Measurements from ENCODE around the gene CNIH4.

The CNIH4 gene

DNA sequence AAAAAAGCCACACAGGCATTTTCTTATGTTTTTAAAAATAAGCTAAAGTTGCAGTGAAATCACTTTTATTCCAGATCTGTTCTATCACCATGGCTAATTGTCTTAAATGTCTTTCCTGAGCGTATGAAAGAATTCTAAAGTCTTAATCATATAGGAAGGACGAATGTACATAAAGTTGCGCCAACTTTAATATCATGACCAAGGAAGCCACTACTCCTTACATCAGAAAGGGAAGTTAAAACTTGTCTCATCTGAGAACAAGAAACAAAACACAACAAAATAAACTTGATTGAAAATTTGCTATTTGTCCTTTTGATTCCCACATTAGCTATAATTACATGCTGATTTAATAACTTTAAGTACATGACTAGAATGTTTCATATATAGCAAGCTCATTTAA is 26.5 kb downstream of the CNIH4 start:
- Histone ChIP-seq H3K36me3 (ENCODE audit: control insufficient read depth, insufficient read depth, low read length) (peaks cover 5% of the 10 kb centered on the region), H3K9ac (ENCODE audit: low read length) (no peak overlapping the region), H3K27me3 (ENCODE audit: control insufficient read depth, insufficient read depth, low read length) (no peaks in the 10 kb centered on the region), H3K4me1 (ENCODE audit: control insufficient read depth, insufficient read depth, low read length) (no peaks in the 10 kb centered on the region), H3K9me3 (ENCODE audit: control insufficient read depth, low read length) (no peaks in the 10 kb centered on the region), H3K4me3 (ENCODE audit: low read length) (no peak overlapping the region)

DNA sequence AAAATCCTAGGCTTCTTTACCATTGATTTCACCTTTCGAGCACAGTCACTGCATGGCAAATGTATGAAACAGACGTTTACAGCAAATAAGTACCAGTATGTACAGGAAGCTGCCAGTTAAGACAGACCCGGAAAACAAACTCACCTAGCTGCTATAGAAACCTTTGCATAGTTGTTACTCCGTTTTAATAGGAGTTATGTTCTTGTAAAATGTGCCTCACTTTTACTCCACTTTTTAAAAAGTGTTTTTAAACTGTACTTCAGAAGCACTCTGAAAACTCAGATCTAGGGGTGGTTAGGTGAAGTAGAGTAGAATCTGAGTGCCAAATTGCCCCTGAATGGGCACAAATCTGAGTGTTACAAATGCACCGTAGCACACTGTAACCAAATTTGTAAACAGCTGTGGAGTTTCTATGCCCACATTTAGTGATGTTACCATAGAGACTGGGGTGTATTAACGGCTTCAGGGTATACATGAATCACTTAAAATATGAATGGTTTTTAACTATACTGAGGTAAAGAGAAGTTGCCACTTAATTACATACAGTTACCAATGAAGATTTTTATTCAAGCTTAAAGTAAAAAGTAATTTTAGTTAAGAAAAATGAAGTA is 30.7 kb downstream of the CNIH4 start:
- H3K9ac ChIP-seq (ENCODE audit: low read length), result no peak overlapping the region
- no peaks in the 10 kb centered on the region for H3K27me3 ChIP-seq (ENCODE audit: control insufficient read depth, insufficient read depth, low read length)
- H3K9me3 ChIP-seq (ENCODE audit: control insufficient read depth, low read length), result no peaks in the 10 kb centered on the region
- H3K36me3 ChIP-seq (ENCODE audit: control insufficient read depth, insufficient read depth, low read length), result no peaks in the 10 kb centered on the region
- H3K4me1 ChIP-seq (ENCODE audit: control insufficient read depth, insufficient read depth, low read length), result no peaks in the 10 kb centered on the region
- H3K4me3 ChIP-seq (ENCODE audit: low read length), result no peak overlapping the region

DNA sequence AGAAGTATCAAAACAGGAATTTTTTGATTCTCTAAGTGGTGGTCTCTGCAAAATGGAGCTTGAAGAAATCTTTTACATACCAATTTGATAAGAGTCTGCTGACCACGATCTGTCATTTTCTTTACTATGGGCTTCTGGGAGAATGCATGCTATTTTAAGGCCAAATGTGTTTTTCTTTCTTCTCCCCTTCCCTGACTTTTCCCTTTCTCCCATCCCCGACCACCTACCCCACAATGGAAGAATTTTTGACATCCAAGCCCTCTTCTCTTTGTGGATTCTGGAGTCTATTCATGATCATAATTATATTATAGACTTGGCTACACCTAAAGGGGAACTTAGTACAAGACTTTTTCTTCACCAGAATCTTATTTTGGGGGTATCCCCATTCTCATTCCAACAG is 31.3 kb downstream of the CNIH4 start:
- Histone ChIP-seq H3K4me1 (ENCODE audit: control insufficient read depth, insufficient read depth, low read length) (no peaks in the 10 kb centered on the region), H3K9me3 (ENCODE audit: control insufficient read depth, low read length) (no peaks in the 10 kb centered on the region), H3K36me3 (ENCODE audit: control insufficient read depth, insufficient read depth, low read length) (no peaks in the 10 kb centered on the region), H3K9ac (ENCODE audit: low read length) (no peak overlapping the region), H3K27me3 (ENCODE audit: control insufficient read depth, insufficient read depth, low read length) (no peaks in the 10 kb centered on the region), H3K4me3 (ENCODE audit: low read length) (no peak overlapping the region)

DNA sequence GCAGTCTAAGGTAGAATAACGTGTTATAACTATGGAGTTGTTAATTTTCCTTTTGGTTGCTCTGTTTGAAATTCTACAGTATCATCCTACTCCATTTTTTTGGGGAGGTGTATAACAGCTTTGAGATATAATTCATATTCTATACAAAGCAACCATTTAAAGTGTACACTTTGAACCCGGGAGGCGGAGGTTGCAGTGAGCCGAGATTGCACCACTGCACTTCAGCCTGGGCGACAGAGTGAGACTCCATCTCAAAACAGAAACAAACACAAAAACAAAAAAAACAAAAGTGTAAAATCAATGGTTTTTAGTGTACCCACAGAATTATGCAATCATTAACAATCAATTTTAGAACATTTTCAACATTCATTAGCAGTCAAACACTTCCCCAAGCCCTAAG is 33.8 kb downstream of the CNIH4 start:
- H3K27me3 ChIP-seq (ENCODE audit: control insufficient read depth, insufficient read depth, low read length), result no peaks in the 10 kb centered on the region
- H3K9ac ChIP-seq (ENCODE audit: low read length), result no peak overlapping the region
- no peaks in the 10 kb centered on the region for H3K36me3 ChIP-seq (ENCODE audit: control insufficient read depth, insufficient read depth, low read length)
- no peaks in the 10 kb centered on the region for H3K9me3 ChIP-seq (ENCODE audit: control insufficient read depth, low read length)
- no peaks in the 10 kb centered on the region for H3K4me1 ChIP-seq (ENCODE audit: control insufficient read depth, insufficient read depth, low read length)
- H3K4me3 ChIP-seq (ENCODE audit: low read length), result no peak overlapping the region

DNA sequence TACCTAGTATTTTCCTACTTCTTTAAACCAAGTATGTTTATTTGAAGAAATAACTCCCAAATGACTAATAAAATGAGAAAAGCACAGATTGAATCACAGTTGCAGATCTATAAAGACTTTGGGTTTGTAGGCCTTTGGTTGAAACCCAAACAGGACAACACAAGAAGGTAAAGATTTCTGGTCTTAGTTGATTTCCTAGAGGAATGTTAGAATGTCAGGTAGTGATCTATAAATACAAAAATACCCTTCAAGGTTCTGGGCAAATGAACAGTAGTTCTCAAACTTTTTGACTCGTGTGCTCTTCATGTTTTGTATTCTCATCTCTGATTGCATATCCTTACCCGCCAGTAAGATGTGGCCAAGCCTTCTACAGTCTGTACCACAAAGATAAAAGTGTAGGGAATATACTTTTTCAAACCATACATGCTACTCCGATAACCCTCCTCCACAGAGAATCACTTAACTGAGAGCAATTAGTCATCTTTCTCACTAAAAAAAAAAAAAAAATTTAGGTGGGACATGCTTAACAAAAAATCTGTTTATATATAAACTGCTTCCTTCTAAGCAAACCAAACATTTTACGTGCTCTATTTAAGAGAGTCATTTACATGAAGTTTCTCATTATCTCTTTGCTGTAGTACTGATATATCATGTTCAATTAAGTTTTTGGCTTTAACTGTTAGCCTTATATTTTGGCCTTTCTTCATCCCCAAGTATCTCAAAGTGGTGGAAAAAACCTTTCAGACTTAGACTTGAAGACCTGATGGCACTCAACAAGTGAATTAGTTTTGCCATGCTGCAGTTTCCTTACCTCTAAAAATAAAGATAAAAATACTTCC is 36.0 kb downstream of the CNIH4 start:
- H3K9me3 ChIP-seq (ENCODE audit: control insufficient read depth, low read length), result no peaks in the 10 kb centered on the region
- H3K4me3 ChIP-seq (ENCODE audit: low read length), result no peak overlapping the region
- H3K4me1 ChIP-seq (ENCODE audit: control insufficient read depth, insufficient read depth, low read length), result no peaks in the 10 kb centered on the region
- no peak overlapping the region for H3K9ac ChIP-seq (ENCODE audit: low read length)
- no peaks in the 10 kb centered on the region for H3K27me3 ChIP-seq (ENCODE audit: control insufficient read depth, insufficient read depth, low read length)
- H3K36me3 ChIP-seq (ENCODE audit: control insufficient read depth, insufficient read depth, low read length), result no peaks in the 10 kb centered on the region

DNA sequence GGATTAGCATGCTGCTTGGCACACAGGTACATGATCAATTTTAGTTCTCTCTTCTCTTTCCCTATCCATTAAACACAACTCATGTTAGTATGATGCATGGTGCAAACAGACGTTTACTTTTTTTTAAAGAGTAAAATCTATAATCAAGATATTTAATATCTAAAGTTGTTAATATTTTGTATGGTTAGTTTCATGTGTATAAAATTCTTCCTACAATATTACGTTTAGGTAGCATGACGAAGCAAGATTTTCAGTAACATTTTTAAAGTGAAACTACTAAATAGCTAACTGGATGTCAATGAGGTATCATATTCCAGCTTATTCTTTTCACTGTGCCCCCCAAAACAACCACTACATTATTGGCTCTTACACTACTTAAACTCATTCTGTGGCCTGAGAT is 36.6 kb downstream of the CNIH4 start:
- no peak overlapping the region for H3K9ac ChIP-seq (ENCODE audit: low read length)
- no peaks in the 10 kb centered on the region for H3K4me1 ChIP-seq (ENCODE audit: control insufficient read depth, insufficient read depth, low read length)
- no peaks in the 10 kb centered on the region for H3K36me3 ChIP-seq (ENCODE audit: control insufficient read depth, insufficient read depth, low read length)
- no peaks in the 10 kb centered on the region for H3K9me3 ChIP-seq (ENCODE audit: control insufficient read depth, low read length)
- H3K4me3 ChIP-seq (ENCODE audit: low read length), result no peak overlapping the region
- H3K27me3 ChIP-seq (ENCODE audit: control insufficient read depth, insufficient read depth, low read length), result no peaks in the 10 kb centered on the region

DNA sequence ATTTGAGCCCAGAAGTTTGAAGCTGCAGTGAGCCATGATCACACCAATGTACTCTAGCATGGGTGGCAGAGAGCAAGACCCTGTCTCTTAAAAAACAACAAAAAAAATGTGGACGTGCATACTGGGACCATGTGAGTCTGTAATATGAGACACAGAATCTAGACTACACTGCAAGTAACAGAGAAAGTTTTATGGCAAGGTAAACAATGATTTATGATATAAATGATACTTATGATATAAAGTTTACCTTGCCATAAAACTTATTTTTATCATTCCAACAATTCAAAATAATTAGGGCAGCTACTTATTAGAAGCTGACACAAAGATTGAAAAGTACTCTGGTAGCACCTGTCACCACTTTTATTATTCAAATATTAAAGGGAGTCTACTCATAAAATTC is 43.2 kb downstream of the CNIH4 start:
- Histone ChIP-seq H3K9ac (ENCODE audit: low read length) (no peak overlapping the region), H3K4me3 (ENCODE audit: low read length) (no peak overlapping the region), H3K4me1 (ENCODE audit: control insufficient read depth, insufficient read depth, low read length) (no peaks in the 10 kb centered on the region), H3K36me3 (ENCODE audit: control insufficient read depth, insufficient read depth, low read length) (peaks cover 4% of the 10 kb centered on the region), H3K9me3 (ENCODE audit: control insufficient read depth, low read length) (no peaks in the 10 kb centered on the region), H3K27me3 (ENCODE audit: control insufficient read depth, insufficient read depth, low read length) (no peaks in the 10 kb centered on the region)

DNA sequence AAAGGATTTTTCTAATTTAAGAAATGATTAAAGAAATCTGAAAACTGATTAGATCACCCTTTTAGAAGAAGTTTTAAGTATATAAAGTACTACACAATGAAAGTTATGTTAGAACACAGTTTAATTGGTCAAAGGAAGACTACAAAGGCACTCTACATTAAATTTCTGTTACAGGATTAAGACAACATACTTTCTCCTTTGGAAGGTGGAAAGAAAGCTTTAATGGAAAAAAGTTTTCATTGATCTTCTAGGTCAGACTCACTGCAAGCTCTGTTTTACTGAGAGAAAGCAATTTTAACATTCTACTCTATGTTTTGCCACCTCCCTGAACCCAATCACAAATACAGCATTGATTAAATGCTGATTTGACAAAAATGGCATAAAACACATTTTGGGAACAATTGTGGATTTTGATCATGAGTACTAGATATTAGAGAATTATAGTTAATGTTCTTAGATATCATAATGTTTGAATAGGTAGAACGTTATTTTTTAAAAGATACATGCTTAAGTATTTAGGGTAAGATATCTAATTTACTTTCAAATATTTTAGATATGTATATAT is 45.9 kb downstream of the CNIH4 start:
- H3K9me3 ChIP-seq (ENCODE audit: control insufficient read depth, low read length), result no peaks in the 10 kb centered on the region
- peaks cover 4% of the 10 kb centered on the region for H3K36me3 ChIP-seq (ENCODE audit: control insufficient read depth, insufficient read depth, low read length)
- H3K27me3 ChIP-seq (ENCODE audit: control insufficient read depth, insufficient read depth, low read length), result no peaks in the 10 kb centered on the region
- H3K9ac ChIP-seq (ENCODE audit: low read length), result no peak overlapping the region
- no peak overlapping the region for H3K4me3 ChIP-seq (ENCODE audit: low read length)
- peaks cover 2% of the 10 kb centered on the region for H3K4me1 ChIP-seq (ENCODE audit: control insufficient read depth, insufficient read depth, low read length)

DNA sequence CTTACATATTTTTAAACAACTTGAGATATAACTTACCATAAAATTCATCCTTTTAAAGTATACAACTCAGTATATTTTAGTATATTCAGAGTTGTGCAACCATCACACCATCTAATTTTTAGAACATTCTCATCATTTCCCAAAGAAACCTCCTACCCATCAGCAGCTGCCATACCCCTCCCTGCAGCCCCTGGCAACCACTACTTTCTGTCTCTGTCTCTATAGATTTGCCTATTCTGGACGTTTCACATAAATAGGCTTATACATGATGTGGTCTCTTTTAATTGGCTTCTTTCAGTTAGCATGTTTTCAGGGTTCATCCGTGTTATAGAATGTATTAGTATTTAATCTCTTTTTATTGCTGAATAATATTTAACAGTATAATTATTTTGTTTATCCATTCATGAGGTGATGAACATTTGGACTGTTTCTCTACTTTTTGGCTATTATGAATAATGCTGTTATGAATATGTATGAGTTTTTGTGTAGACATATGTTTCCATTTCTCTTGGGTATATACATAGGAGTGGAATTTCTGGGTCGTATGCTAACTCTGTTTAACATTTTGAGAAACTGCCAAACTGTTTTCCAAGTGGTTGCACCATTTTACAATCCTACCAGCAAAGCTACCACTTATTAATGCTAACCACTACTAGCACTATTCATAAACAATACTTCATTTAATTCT is 48.4 kb downstream of the CNIH4 start:
- H3K4me3 ChIP-seq (ENCODE audit: low read length), result no peak overlapping the region
- H3K9me3 ChIP-seq (ENCODE audit: control insufficient read depth, low read length), result no peaks in the 10 kb centered on the region
- peaks cover 6% of the 10 kb centered on the region for H3K4me1 ChIP-seq (ENCODE audit: control insufficient read depth, insufficient read depth, low read length)
- no peak overlapping the region for H3K9ac ChIP-seq (ENCODE audit: low read length)
- H3K36me3 ChIP-seq (ENCODE audit: control insufficient read depth, insufficient read depth, low read length), result peaks cover 4% of the 10 kb centered on the region
- H3K27me3 ChIP-seq (ENCODE audit: control insufficient read depth, insufficient read depth, low read length), result no peaks in the 10 kb centered on the region

DNA sequence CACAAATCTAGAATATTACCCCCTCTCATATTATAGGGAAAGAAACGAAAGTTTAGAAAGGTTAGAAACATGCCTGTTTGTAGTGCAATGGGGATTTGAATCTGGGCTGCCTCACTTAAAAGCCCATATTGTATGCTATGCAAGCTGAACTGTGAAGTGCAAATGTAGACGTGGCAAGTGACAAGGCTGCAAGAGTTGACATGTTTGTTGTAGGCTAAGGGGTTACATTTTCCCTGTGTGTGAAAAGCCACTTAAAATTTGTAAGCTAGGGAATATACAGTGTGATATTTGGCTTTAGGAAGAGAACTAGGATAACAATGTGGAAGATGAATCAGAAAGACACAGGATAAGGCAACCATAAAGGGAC is 48.9 kb downstream of the CNIH4 start:
- H3K9ac ChIP-seq (ENCODE audit: low read length), result no peak overlapping the region
- H3K9me3 ChIP-seq (ENCODE audit: control insufficient read depth, low read length), result no peaks in the 10 kb centered on the region
- peaks cover 4% of the 10 kb centered on the region for H3K36me3 ChIP-seq (ENCODE audit: control insufficient read depth, insufficient read depth, low read length)
- H3K4me3 ChIP-seq (ENCODE audit: low read length), result no peak overlapping the region
- no peaks in the 10 kb centered on the region for H3K27me3 ChIP-seq (ENCODE audit: control insufficient read depth, insufficient read depth, low read length)
- peaks cover 6% of the 10 kb centered on the region for H3K4me1 ChIP-seq (ENCODE audit: control insufficient read depth, insufficient read depth, low read length)

DNA sequence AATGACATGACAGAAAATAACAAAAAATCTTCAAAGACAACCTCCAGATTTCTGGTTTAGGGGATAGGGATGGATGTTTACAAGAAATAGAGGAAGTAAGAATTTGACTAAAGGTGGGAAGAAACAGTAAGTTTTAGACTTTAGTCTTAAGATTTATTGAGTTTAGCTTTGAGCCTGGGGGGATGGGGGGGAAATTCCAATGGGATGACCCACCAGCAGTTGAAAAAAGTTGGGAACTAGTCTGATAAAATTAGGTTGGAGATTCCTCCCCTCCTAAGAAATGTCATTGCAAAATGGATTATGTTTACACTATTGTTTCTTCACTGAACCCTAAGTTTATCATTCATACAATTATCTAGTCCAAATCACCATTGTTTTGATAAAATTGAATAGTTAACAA is 49.5 kb downstream of the CNIH4 start:
- Histone ChIP-seq H3K36me3 (ENCODE audit: control insufficient read depth, insufficient read depth, low read length) (peaks cover under 1% of the 10 kb centered on the region), H3K9me3 (ENCODE audit: control insufficient read depth, low read length) (no peaks in the 10 kb centered on the region), H3K27me3 (ENCODE audit: control insufficient read depth, insufficient read depth, low read length) (no peaks in the 10 kb centered on the region), H3K9ac (ENCODE audit: low read length) (no peak overlapping the region), H3K4me3 (ENCODE audit: low read length) (no peak overlapping the region), H3K4me1 (ENCODE audit: control insufficient read depth, insufficient read depth, low read length) (peaks cover 6% of the 10 kb centered on the region)

All from mucosa of stomach (tissue), 1 donor.